Measurements from ENCODE around the gene PPFIA2. TPM values are rescaled to one million over a fixed set of nuclear protein-coding genes. Genes with fewer than 3 reads are reported as not detected.

Gene PPFIA2
- total RNA-seq, 2 experiments from 2014 or later: not detected

- Mint-ChIP-seq H3K4me1 (ENCODE audit: low read depth) (no peaks in the 10 kb centered on the region), H3K4me3 (no peak overlapping the region), H3K9me3 (no peaks in the 10 kb centered on the region), H3K36me3 (ENCODE audit: low read depth) (no peaks in the 10 kb centered on the region), H3K27me3 (ENCODE audit: low read depth) (no peaks in the 10 kb centered on the region), H3K27ac (no peak overlapping the region)
- DNase-seq: no peak
- CTCF ChIA-PET: no interaction called here
- intact Hi-C loops (cut with micrococcal nuclease): no loop called here
These were observed 226.1 kb downstream of the PPFIA2 start for GRCh38 chr12:81533054-81533453.

GRCh38 chr12:81530352-81530751 lies 228.8 kb downstream of the PPFIA2 start:
- Mint-ChIP-seq H3K4me1 (ENCODE audit: low read depth) (no peaks in the 10 kb centered on the region), H3K27ac (no peak overlapping the region), H3K36me3 (ENCODE audit: low read depth) (no peaks in the 10 kb centered on the region), H3K4me3 (no peak overlapping the region), H3K9me3 (no peaks in the 10 kb centered on the region), H3K27me3 (ENCODE audit: low read depth) (no peaks in the 10 kb centered on the region)
- intact Hi-C loops (cut with micrococcal nuclease): no loop called here
- no peak for DNase-seq
- CTCF ChIA-PET: no interaction called here

GRCh38 chr12:81520064-81520945 lies 238.8 kb downstream of the PPFIA2 start:
- Mint-ChIP-seq H3K4me3 (no peak overlapping the region), H3K9me3 (peaks cover 2% of the 10 kb centered on the region), H3K4me1 (ENCODE audit: low read depth) (peaks cover 3% of the 10 kb centered on the region), H3K27ac (no peak overlapping the region), H3K27me3 (ENCODE audit: low read depth) (no peaks in the 10 kb centered on the region), H3K36me3 (ENCODE audit: low read depth) (no peaks in the 10 kb centered on the region)
- DNase-seq: no peak
- intact Hi-C loops (cut with micrococcal nuclease): no loop called here
- CTCF ChIA-PET: no interaction called here

GRCh38 chr12:81518638-81519037 lies 240.5 kb downstream of the PPFIA2 start:
- Mint-ChIP-seq H3K27me3 (ENCODE audit: low read depth) (no peaks in the 10 kb centered on the region), H3K4me1 (ENCODE audit: low read depth) (peaks cover 3% of the 10 kb centered on the region), H3K4me3 (no peak overlapping the region), H3K9me3 (peaks cover 2% of the 10 kb centered on the region), H3K27ac (no peak overlapping the region), H3K36me3 (ENCODE audit: low read depth) (no peaks in the 10 kb centered on the region)
- intact Hi-C loops (cut with micrococcal nuclease): no loop called here
- no peak for DNase-seq
- CTCF ChIA-PET: no interaction called here

- Mint-ChIP-seq H3K36me3 (ENCODE audit: low read depth) (no peaks in the 10 kb centered on the region), H3K9me3 (peaks cover 2% of the 10 kb centered on the region), H3K4me3 (no peak overlapping the region), H3K4me1 (ENCODE audit: low read depth) (peaks cover 3% of the 10 kb centered on the region), H3K27ac (no peak overlapping the region), H3K27me3 (ENCODE audit: low read depth) (no peaks in the 10 kb centered on the region)
- DNase-seq: no peak
- CTCF ChIA-PET: no interaction called here
- intact Hi-C loops (cut with micrococcal nuclease): no loop called here
These were observed 241.9 kb downstream of the PPFIA2 start for GRCh38 chr12:81517296-81517695.

GRCh38 chr12:81502912-81503695 lies 256.0 kb downstream of the PPFIA2 start:
- no peak overlapping the region for H3K27ac Mint-ChIP-seq

GRCh38 chr12:81500788-81501187 lies 258.4 kb downstream of the PPFIA2 start:
- no peak overlapping the region for H3K27ac Mint-ChIP-seq
- intact Hi-C loops (cut with micrococcal nuclease): no loop called here
- no peaks in the 10 kb centered on the region for H3K27me3 Mint-ChIP-seq (ENCODE audit: low read depth)
- peaks cover 2% of the 10 kb centered on the region for H3K9me3 Mint-ChIP-seq
- H3K4me1 Mint-ChIP-seq (ENCODE audit: low read depth): no peaks in the 10 kb centered on the region
- H3K36me3 Mint-ChIP-seq (ENCODE audit: low read depth): no peaks in the 10 kb centered on the region
- CTCF ChIA-PET: no interaction called here
- no peak overlapping the region for H3K4me3 Mint-ChIP-seq
- DNase-seq: no peak

More at GRCh38 chr12:81502912-81503695, 256.0 kb downstream of the PPFIA2 start:
- intact Hi-C loops (cut with micrococcal nuclease): no loop called here
- CTCF ChIA-PET: no interaction called here
- Mint-ChIP-seq H3K4me1 (ENCODE audit: low read depth) (no peaks in the 10 kb centered on the region), H3K36me3 (ENCODE audit: low read depth) (no peaks in the 10 kb centered on the region), H3K4me3 (no peak overlapping the region), H3K9me3 (peaks cover 2% of the 10 kb centered on the region), H3K27me3 (ENCODE audit: low read depth) (no peaks in the 10 kb centered on the region)
- DNase-seq: no peak

- H3K4me1 Mint-ChIP-seq (ENCODE audit: low read depth): no peaks in the 10 kb centered on the region
- intact Hi-C loops (cut with micrococcal nuclease): no loop called here
- peaks cover 2% of the 10 kb centered on the region for H3K9me3 Mint-ChIP-seq
- CTCF ChIA-PET: no interaction called here
- H3K36me3 Mint-ChIP-seq (ENCODE audit: low read depth): no peaks in the 10 kb centered on the region
- no peak overlapping the region for H3K4me3 Mint-ChIP-seq
- no peak for DNase-seq
- no peaks in the 10 kb centered on the region for H3K27me3 Mint-ChIP-seq (ENCODE audit: low read depth)
- H3K27ac Mint-ChIP-seq: no peak overlapping the region
These were observed 259.3 kb downstream of the PPFIA2 start for GRCh38 chr12:81499809-81500208.

- no peak for DNase-seq
- Mint-ChIP-seq H3K27me3 (ENCODE audit: low read depth) (no peaks in the 10 kb centered on the region), H3K4me1 (ENCODE audit: low read depth) (no peaks in the 10 kb centered on the region), H3K27ac (no peak overlapping the region), H3K9me3 (no peaks in the 10 kb centered on the region), H3K36me3 (ENCODE audit: low read depth) (no peaks in the 10 kb centered on the region), H3K4me3 (no peak overlapping the region)
- intact Hi-C loops (cut with micrococcal nuclease): no loop called here
- CTCF ChIA-PET: no interaction called here
These were observed 266.9 kb downstream of the PPFIA2 start for GRCh38 chr12:81492131-81492720.

GRCh38 chr12:81472934-81473333 lies 286.2 kb downstream of the PPFIA2 start:
- Mint-ChIP-seq H3K27me3 (ENCODE audit: low read depth) (no peaks in the 10 kb centered on the region), H3K4me1 (ENCODE audit: low read depth) (no peaks in the 10 kb centered on the region), H3K27ac (no peak overlapping the region), H3K4me3 (no peak overlapping the region), H3K36me3 (ENCODE audit: low read depth) (no peaks in the 10 kb centered on the region), H3K9me3 (no peaks in the 10 kb centered on the region)
- intact Hi-C loops (cut with micrococcal nuclease): no loop called here
- CTCF ChIA-PET: no interaction called here
- no peak for DNase-seq

- Mint-ChIP-seq H3K27ac (no peak overlapping the region), H3K36me3 (ENCODE audit: low read depth) (no peaks in the 10 kb centered on the region), H3K4me1 (ENCODE audit: low read depth) (no peaks in the 10 kb centered on the region), H3K27me3 (ENCODE audit: low read depth) (no peaks in the 10 kb centered on the region), H3K4me3 (no peak overlapping the region), H3K9me3 (no peaks in the 10 kb centered on the region)
- intact Hi-C loops (cut with micrococcal nuclease): no loop called here
- no peak for DNase-seq
- CTCF ChIA-PET: no interaction called here
These were observed 288.2 kb downstream of the PPFIA2 start for GRCh38 chr12:81470923-81471322.

GRCh38 chr12:81468206-81468605 lies 290.9 kb downstream of the PPFIA2 start:
- CTCF ChIA-PET: no interaction called here
- H3K27ac Mint-ChIP-seq: no peak overlapping the region
- no peaks in the 10 kb centered on the region for H3K4me1 Mint-ChIP-seq (ENCODE audit: low read depth)
- intact Hi-C loops (cut with micrococcal nuclease): no loop called here
- H3K27me3 Mint-ChIP-seq (ENCODE audit: low read depth): no peaks in the 10 kb centered on the region
- H3K9me3 Mint-ChIP-seq: no peaks in the 10 kb centered on the region
- no peak for DNase-seq
- H3K36me3 Mint-ChIP-seq (ENCODE audit: low read depth): no peaks in the 10 kb centered on the region
- H3K4me3 Mint-ChIP-seq: no peak overlapping the region
